Measurements from ENCODE around the gene HHAT. TPM values are rescaled to one million over a fixed set of nuclear protein-coding genes. Genes with fewer than 3 reads are reported as not detected.

HHAT gene
- total RNA-seq, 1 donor from 2014 or later: 6.9 TPM

GRCh38 chr1:210616356-210616755 lies 287.7 kb downstream of the HHAT start:
- Mint-ChIP-seq H3K27me3 (ENCODE audit: low read depth) (no peaks in the 10 kb centered on the region), H3K27ac (ENCODE audit: unreplicated experiment) (no peak overlapping the region), H3K4me1 (peaks cover 7% of the 10 kb centered on the region), H3K36me3 (ENCODE audit: low read depth) (peaks cover 3% of the 10 kb centered on the region), H3K9me3 (peaks cover 5% of the 10 kb centered on the region), H3K4me3 (no peak overlapping the region)
- TF ChIP-seq, protein P1, sequence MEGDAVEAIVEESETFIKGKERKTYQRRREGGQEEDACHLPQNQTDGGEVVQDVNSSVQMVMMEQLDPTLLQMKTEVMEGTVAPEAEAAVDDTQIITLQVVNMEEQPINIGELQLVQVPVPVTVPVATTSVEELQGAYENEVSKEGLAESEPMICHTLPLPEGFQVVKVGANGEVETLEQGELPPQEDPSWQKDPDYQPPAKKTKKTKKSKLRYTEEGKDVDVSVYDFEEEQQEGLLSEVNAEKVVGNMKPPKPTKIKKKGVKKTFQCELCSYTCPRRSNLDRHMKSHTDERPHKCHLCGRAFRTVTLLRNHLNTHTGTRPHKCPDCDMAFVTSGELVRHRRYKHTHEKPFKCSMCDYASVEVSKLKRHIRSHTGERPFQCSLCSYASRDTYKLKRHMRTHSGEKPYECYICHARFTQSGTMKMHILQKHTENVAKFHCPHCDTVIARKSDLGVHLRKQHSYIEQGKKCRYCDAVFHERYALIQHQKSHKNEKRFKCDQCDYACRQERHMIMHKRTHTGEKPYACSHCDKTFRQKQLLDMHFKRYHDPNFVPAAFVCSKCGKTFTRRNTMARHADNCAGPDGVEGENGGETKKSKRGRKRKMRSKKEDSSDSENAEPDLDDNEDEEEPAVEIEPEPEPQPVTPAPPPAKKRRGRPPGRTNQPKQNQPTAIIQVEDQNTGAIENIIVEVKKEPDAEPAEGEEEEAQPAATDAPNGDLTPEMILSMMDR (conservative IDR thresholded peaks at IDR 0.05): no peak
- DNase-seq (ENCODE audit: low read depth, low spot score): no peak

GRCh38 chr1:210617293-210617692 lies 288.6 kb downstream of the HHAT start:
- H3K27ac Mint-ChIP-seq (ENCODE audit: unreplicated experiment): no peak overlapping the region
- DNase-seq (ENCODE audit: low read depth, low spot score): no peak
- no peak overlapping the region for H3K4me3 Mint-ChIP-seq
- H3K27me3 Mint-ChIP-seq (ENCODE audit: low read depth): no peaks in the 10 kb centered on the region
- peaks cover 3% of the 10 kb centered on the region for H3K36me3 Mint-ChIP-seq (ENCODE audit: low read depth)
- H3K4me1 Mint-ChIP-seq: peaks cover 10% of the 10 kb centered on the region
- peaks cover 2% of the 10 kb centered on the region for H3K9me3 Mint-ChIP-seq
- TF ChIP-seq, protein P1 (conservative IDR thresholded peaks at IDR 0.05): no peak

GRCh38 chr1:210618369-210618768 lies 289.7 kb downstream of the HHAT start:
- DNase-seq (ENCODE audit: low read depth, low spot score): no peak
- no peak overlapping the region for H3K4me3 Mint-ChIP-seq
- peaks cover 3% of the 10 kb centered on the region for H3K36me3 Mint-ChIP-seq (ENCODE audit: low read depth)
- no peaks in the 10 kb centered on the region for H3K27me3 Mint-ChIP-seq (ENCODE audit: low read depth)
- H3K27ac Mint-ChIP-seq (ENCODE audit: unreplicated experiment): no peak overlapping the region
- H3K4me1 Mint-ChIP-seq: peaks cover 10% of the 10 kb centered on the region
- H3K9me3 Mint-ChIP-seq: peaks cover 2% of the 10 kb centered on the region
- TF ChIP-seq, protein P1 (conservative IDR thresholded peaks at IDR 0.05): no peak

- TF ChIP-seq, protein P1 (conservative IDR thresholded peaks at IDR 0.05): no peak
- H3K27ac Mint-ChIP-seq (ENCODE audit: unreplicated experiment): no peak overlapping the region
Measured at GRCh38 chr1:210620867-210621488, 292.3 kb downstream of the HHAT start.

GRCh38 chr1:210621712-210622111 lies 293.0 kb downstream of the HHAT start:
- Mint-ChIP-seq H3K4me1 (peaks cover 10% of the 10 kb centered on the region), H3K4me3 (no peak overlapping the region), H3K36me3 (ENCODE audit: low read depth) (no peaks in the 10 kb centered on the region), H3K27ac (ENCODE audit: unreplicated experiment) (no peak overlapping the region), H3K9me3 (no peaks in the 10 kb centered on the region), H3K27me3 (ENCODE audit: low read depth) (no peaks in the 10 kb centered on the region)
- TF ChIP-seq, protein P1 (conservative IDR thresholded peaks at IDR 0.05): no peak
- DNase-seq (ENCODE audit: low read depth, low spot score): no peak

More at GRCh38 chr1:210620867-210621488, 292.3 kb downstream of the HHAT start:
- Mint-ChIP-seq H3K27me3 (ENCODE audit: low read depth) (no peaks in the 10 kb centered on the region), H3K9me3 (no peaks in the 10 kb centered on the region), H3K4me1 (peaks cover 10% of the 10 kb centered on the region), H3K36me3 (ENCODE audit: low read depth) (no peaks in the 10 kb centered on the region), H3K4me3 (no peak overlapping the region)
- no peak for DNase-seq (ENCODE audit: low read depth, low spot score)

Measured in neural crest cell (in vitro differentiated cells).